ENCODE results near the gene MAML3. TPM values are rescaled to one million over a fixed set of nuclear protein-coding genes. Genes with fewer than 3 reads are reported as not detected.
A peak's percentile ranks its signal among the peaks of the same experiment; 100 is the strongest.

Gene MAML3
- total RNA-seq, 2 donors from 2014 or later = 29.2 to 32.2 TPM

DNA sequence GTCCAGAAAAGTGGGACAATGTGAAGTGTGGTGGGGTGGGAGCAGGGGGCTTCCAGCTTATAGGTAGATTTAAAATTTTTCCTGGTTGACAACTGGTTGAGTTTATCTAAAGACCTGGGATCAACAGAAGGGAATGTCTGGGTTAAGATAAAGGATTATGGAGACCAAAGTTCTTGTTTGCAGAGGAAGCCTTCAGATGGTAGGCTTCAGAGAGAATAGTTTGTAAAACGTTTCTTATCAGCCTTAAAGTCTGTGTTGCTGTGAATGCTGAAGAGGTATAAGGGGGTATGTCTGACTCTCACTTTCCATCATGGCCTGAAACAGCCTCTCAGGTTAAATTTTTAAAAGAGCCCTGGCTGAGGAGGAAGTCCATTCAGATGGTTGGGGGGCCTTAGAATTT is 467.9 kb downstream of the MAML3 start:
- peaks cover 72% of the 10 kb centered on the region for H3K36me3 Mint-ChIP-seq (ENCODE audit: low read depth)
- Histone ChIP-seq H3K4me1 (ENCODE audit: control insufficient read depth, insufficient read depth, low read length) (peaks cover 4% of the 10 kb centered on the region), H3K9me3 (ENCODE audit: control insufficient read depth, low read length) (peaks cover 19% of the 10 kb centered on the region), H3K36me3 (ENCODE audit: control insufficient read depth, insufficient read depth, low read length) (peaks cover 82% of the 10 kb centered on the region), H3K9ac (ENCODE audit: extremely low read depth, low read length, poor library complexity, severe bottlenecking) (no peak overlapping the region), H3K27ac (ENCODE audit: low read depth, low read length) (no peak overlapping the region), H3K27me3 (ENCODE audit: control insufficient read depth, insufficient read depth, low read length, poor library complexity, severe bottlenecking) (no peaks in the 10 kb centered on the region), H3K4me3 (ENCODE audit: low read length) (peak overlapping the region; percentile 16)
- peaks cover 39% of the 10 kb centered on the region for H3K4me1 Mint-ChIP-seq
- H3K27ac Mint-ChIP-seq = peak overlapping the region; percentile 83
- H3K27me3 Mint-ChIP-seq (ENCODE audit: insufficient read depth) = no peaks in the 10 kb centered on the region
- 9% methylated on average over 1 of the region's 1 CpG; no CpG with 5 or more reads in 1 of the 2 experiments for WGBS, 2 experiments (ENCODE audit: insufficient coverage in 1 of 2, insufficient read length in 1 of 2)
- TF ChIP-seq, protein P1, sequence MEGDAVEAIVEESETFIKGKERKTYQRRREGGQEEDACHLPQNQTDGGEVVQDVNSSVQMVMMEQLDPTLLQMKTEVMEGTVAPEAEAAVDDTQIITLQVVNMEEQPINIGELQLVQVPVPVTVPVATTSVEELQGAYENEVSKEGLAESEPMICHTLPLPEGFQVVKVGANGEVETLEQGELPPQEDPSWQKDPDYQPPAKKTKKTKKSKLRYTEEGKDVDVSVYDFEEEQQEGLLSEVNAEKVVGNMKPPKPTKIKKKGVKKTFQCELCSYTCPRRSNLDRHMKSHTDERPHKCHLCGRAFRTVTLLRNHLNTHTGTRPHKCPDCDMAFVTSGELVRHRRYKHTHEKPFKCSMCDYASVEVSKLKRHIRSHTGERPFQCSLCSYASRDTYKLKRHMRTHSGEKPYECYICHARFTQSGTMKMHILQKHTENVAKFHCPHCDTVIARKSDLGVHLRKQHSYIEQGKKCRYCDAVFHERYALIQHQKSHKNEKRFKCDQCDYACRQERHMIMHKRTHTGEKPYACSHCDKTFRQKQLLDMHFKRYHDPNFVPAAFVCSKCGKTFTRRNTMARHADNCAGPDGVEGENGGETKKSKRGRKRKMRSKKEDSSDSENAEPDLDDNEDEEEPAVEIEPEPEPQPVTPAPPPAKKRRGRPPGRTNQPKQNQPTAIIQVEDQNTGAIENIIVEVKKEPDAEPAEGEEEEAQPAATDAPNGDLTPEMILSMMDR (conservative IDR thresholded peaks at IDR 0.05) = no peak
- H3K4me3 Mint-ChIP-seq = peak overlapping the region; percentile 41
- no peak for DNase-seq
- H3K9me3 Mint-ChIP-seq = peaks cover 2% of the 10 kb centered on the region

DNA sequence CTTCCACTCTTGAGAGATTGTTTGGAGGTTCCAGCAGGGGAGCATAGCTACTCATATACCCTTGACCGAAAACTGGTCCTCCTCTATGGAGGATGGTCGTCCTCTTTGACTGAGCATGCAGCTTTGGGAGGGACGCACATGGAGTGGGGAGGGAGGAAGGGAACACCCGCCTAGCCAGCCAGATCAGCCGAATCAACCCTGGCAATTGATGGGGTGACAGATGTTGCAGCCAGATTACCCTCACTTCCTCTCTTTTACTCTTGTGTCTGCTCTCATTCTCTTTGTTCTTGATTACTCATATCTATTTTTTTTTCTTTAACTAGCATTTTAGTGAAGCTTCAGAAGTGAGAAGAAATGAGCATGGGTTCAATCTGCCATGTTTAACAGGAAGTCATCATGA is 468.8 kb downstream of the MAML3 start:
- Mint-ChIP-seq H3K4me3 (no peak overlapping the region), H3K27ac (no peak overlapping the region), H3K36me3 (ENCODE audit: low read depth) (peaks cover 72% of the 10 kb centered on the region), H3K4me1 (peaks cover 31% of the 10 kb centered on the region), H3K9me3 (peaks cover 2% of the 10 kb centered on the region), H3K27me3 (ENCODE audit: insufficient read depth) (no peaks in the 10 kb centered on the region)
- TF ChIP-seq, protein P1 (conservative IDR thresholded peaks at IDR 0.05) = no peak
- Histone ChIP-seq H3K27me3 (ENCODE audit: control insufficient read depth, insufficient read depth, low read length, poor library complexity, severe bottlenecking) (no peaks in the 10 kb centered on the region), H3K9ac (ENCODE audit: extremely low read depth, low read length, poor library complexity, severe bottlenecking) (no peak overlapping the region), H3K9me3 (ENCODE audit: control insufficient read depth, low read length) (peaks cover 19% of the 10 kb centered on the region), H3K27ac (ENCODE audit: low read depth, low read length) (no peak overlapping the region), H3K4me3 (ENCODE audit: low read length) (peak overlapping the region; percentile 1), H3K36me3 (ENCODE audit: control insufficient read depth, insufficient read depth, low read length) (peaks cover 83% of the 10 kb centered on the region), H3K4me1 (ENCODE audit: control insufficient read depth, insufficient read depth, low read length) (peaks cover 4% of the 10 kb centered on the region)
- 87 to 97% methylated on average over 3 to 5 of the region's 5 CpGs for WGBS, 2 experiments (ENCODE audit: insufficient coverage in 1 of 2, insufficient read length in 1 of 2)
- no peak for DNase-seq

DNA sequence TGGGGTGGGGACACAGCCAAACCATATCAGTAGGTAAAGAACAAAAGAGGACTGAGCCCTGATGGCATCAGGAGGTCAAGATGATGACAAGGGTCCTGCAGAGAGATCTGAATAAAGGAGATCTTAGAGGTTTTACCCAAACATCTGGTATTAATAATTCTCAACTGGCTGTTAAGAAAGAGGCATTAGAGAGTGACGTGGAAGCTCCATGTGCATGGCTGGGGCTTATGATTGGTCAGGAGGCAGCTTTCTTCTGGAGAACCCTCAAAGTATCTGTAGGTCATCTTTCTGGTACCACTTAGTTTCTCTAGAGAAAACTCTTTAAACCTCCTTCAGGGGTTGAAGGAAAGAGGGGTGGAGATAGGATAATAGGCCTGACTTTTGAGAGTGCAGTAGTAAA is 469.6 kb downstream of the MAML3 start:
- peaks cover 4% of the 10 kb centered on the region for H3K4me1 ChIP-seq (ENCODE audit: control insufficient read depth, insufficient read depth, low read length)
- H3K4me3 ChIP-seq (ENCODE audit: low read length) = no peak overlapping the region
- Mint-ChIP-seq H3K4me3 (no peak overlapping the region), H3K4me1 (peaks cover 33% of the 10 kb centered on the region), H3K9me3 (peaks cover 2% of the 10 kb centered on the region), H3K27me3 (ENCODE audit: insufficient read depth) (no peaks in the 10 kb centered on the region), H3K36me3 (ENCODE audit: low read depth) (peaks cover 78% of the 10 kb centered on the region), H3K27ac (no peak overlapping the region)
- no peak overlapping the region for H3K27ac ChIP-seq (ENCODE audit: low read depth, low read length)
- no peaks in the 10 kb centered on the region for H3K27me3 ChIP-seq (ENCODE audit: control insufficient read depth, insufficient read depth, low read length, poor library complexity, severe bottlenecking)
- no peak for DNase-seq
- no peak overlapping the region for H3K9ac ChIP-seq (ENCODE audit: extremely low read depth, low read length, poor library complexity, severe bottlenecking)
- TF ChIP-seq, protein P1 (conservative IDR thresholded peaks at IDR 0.05) = no peak
- peaks cover 20% of the 10 kb centered on the region for H3K9me3 ChIP-seq (ENCODE audit: control insufficient read depth, low read length)
- 97 to 100% methylated on average over 1 of the region's 1 CpG for WGBS, 2 experiments (ENCODE audit: insufficient coverage in 1 of 2, insufficient read length in 1 of 2)
- H3K36me3 ChIP-seq (ENCODE audit: control insufficient read depth, insufficient read depth, low read length) = peaks cover 85% of the 10 kb centered on the region
